ENCODE results near the gene MAIP1. TPM values are rescaled to one million over a fixed set of nuclear protein-coding genes. Genes with fewer than 3 reads are reported as not detected.

The MAIP1 gene
- total RNA-seq, 1 experiment from 2014 or later: 23.5 TPM

- H3K36me3 ChIP-seq (ENCODE audit: low read depth): peaks cover 29% of the 10 kb centered on the region
- POLR2A ChIA-PET (ENCODE audit: unreplicated experiment): no interaction called here
- H3K9me2 ChIP-seq (ENCODE audit: insufficient read depth): no peaks in the 10 kb centered on the region
Measured at GRCh38 chr2:199943373-199943772, 12.0 kb upstream of the MAIP1 start.

GRCh38 chr2:199946196-199946595, 9.2 kb upstream of the MAIP1 start:
- Histone ChIP-seq H3K36me3 (ENCODE audit: low read depth) (peaks cover 32% of the 10 kb centered on the region), H2AFZ (no peak overlapping the region), H3K4me3 (no peak overlapping the region), H3K79me2 (ENCODE audit: low read depth) (peaks cover 15% of the 10 kb centered on the region), H3K27ac (no peak overlapping the region), H3K9me3 (ENCODE audit: insufficient read depth, low read depth) (no peaks in the 10 kb centered on the region), H3K9me2 (ENCODE audit: insufficient read depth) (no peaks in the 10 kb centered on the region), H3K4me2 (no peak overlapping the region), H3K27me3 (ENCODE audit: insufficient read depth, low read depth) (no peaks in the 10 kb centered on the region), H3K4me1 (replicated peaks; ENCODE audit: insufficient read depth) (no peaks in the 10 kb centered on the region; the same call in 1 of the 2 replicates), H3F3A (ENCODE audit: insufficient read depth, low read depth) (no peaks in the 10 kb centered on the region; the same call in 1 of the 2 replicates), H4K20me1 (ENCODE audit: insufficient read depth) (peaks cover 3% of the 10 kb centered on the region; the same call in 1 of the 2 replicates)
- intact Hi-C loops (cut with micrococcal nuclease; ENCODE audit: unreplicated experiment): loop anchor here (10.0 kb wide), 1 partner anchor 1631 kb away; no protein-coding TSS in a partner anchor
- TF ChIP-seq CTCF (conservative IDR thresholded peaks at IDR 0.05) (no peak), EZH2 (IDR thresholded peaks at IDR 0.05; ENCODE audit: low read depth) (no peak)
- ChIA-PET CTCF (no interaction called here), POLR2A (ENCODE audit: unreplicated experiment) (no interaction called here)
- BruUV-seq (replicated peaks): no TSS peak
- DNase-seq: no peak

More at GRCh38 chr2:199943373-199943772, 12.0 kb upstream of the MAIP1 start:
- H4K20me1 ChIP-seq (ENCODE audit: insufficient read depth): peaks cover 9% of the 10 kb centered on the region; the same call in 1 of the 2 replicates
- H3K79me2 ChIP-seq (ENCODE audit: low read depth): 0 out of 2 replicates have a peak, but pooled peaks cover 3% of the 10 kb centered on the region
- no TSS peak for BruUV-seq (replicated peaks)
- no peaks in the 10 kb centered on the region; the same call in 1 of the 2 replicates for H3F3A ChIP-seq (ENCODE audit: insufficient read depth, low read depth)
- no peaks in the 10 kb centered on the region for H3K27me3 ChIP-seq (ENCODE audit: insufficient read depth, low read depth)
- CTCF ChIA-PET: interaction anchor here (0.6 kb wide), 1 partner anchor 202 kb away, joined by 3 read pairs; no protein-coding TSS in a partner anchor
- no peak overlapping the region for H2AFZ ChIP-seq
- intact Hi-C loops (cut with micrococcal nuclease; ENCODE audit: unreplicated experiment): loop anchor here (10.0 kb wide), 1 partner anchor 1629 kb away; no protein-coding TSS in a partner anchor
- no peaks in the 10 kb centered on the region for H3K9me3 ChIP-seq (ENCODE audit: insufficient read depth, low read depth)
- H3K4me1 ChIP-seq (replicated peaks; ENCODE audit: insufficient read depth): no peaks in the 10 kb centered on the region
- H3K4me3 ChIP-seq: no peak overlapping the region
- no peak overlapping the region for H3K4me2 ChIP-seq
- no peak for DNase-seq
- TF ChIP-seq CTCF (conservative IDR thresholded peaks at IDR 0.05) (no peak), EZH2 (IDR thresholded peaks at IDR 0.05; ENCODE audit: low read depth) (no peak)
- no peak overlapping the region for H3K27ac ChIP-seq

DNA sequence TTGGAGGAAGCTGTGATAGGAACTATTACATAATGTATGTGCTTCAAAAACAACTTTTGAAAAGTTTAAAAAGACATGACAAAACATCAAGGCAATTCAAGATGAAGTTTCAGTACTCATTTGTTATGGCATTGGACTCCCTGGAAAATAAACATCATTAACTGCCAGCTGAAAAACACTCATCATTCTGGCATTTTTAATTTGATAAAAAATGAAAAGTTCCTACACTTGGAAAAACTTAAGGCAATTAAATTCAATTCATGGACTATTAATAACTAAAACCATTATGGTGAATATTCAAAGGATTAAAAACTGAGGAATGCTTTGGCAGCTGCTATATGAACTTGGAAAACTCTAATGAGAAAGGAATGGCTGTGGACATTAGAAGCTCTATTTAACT, 8.5 kb upstream of the MAIP1 start:
- Histone ChIP-seq H3K9me3 (ENCODE audit: insufficient read depth, low read depth) (no peaks in the 10 kb centered on the region), H2AFZ (no peak overlapping the region), H3K4me2 (no peak overlapping the region), H3K27ac (no peak overlapping the region), H3F3A (ENCODE audit: insufficient read depth, low read depth) (no peaks in the 10 kb centered on the region; the same call in 1 of the 2 replicates), H3K27me3 (ENCODE audit: insufficient read depth, low read depth) (no peaks in the 10 kb centered on the region), H3K79me2 (ENCODE audit: low read depth) (peaks cover 20% of the 10 kb centered on the region), H4K20me1 (ENCODE audit: insufficient read depth) (no peaks in the 10 kb centered on the region), H3K4me3 (no peak overlapping the region), H3K36me3 (ENCODE audit: low read depth) (peaks cover 32% of the 10 kb centered on the region), H3K9me2 (ENCODE audit: insufficient read depth) (no peaks in the 10 kb centered on the region), H3K4me1 (replicated peaks; ENCODE audit: insufficient read depth) (no peaks in the 10 kb centered on the region; the same call in 1 of the 2 replicates)
- no TSS peak for BruUV-seq (replicated peaks)
- DNase-seq: no peak
- ChIA-PET CTCF (no interaction called here), POLR2A (ENCODE audit: unreplicated experiment) (interaction anchor here (0.6 kb wide), 1 partner anchor 7 kb away, joined by 5 read pairs; no protein-coding TSS in a partner anchor)
- intact Hi-C loops (cut with micrococcal nuclease; ENCODE audit: unreplicated experiment): loop anchor here (10.0 kb wide), 1 partner anchor 1632 kb away; no protein-coding TSS in a partner anchor
- no peak for TF ChIP-seq EZH2 (IDR thresholded peaks at IDR 0.05; ENCODE audit: low read depth)
- TF ChIP-seq CTCF (conservative IDR thresholded peaks at IDR 0.05): no peak

Measured in PC-9 (cell line).